DMS79 treated with DMSO at 0.1 percent for 48 hours (cell line): ENCODE data around the gene JAKMIP1.

Experiments
- DNase-seq: peaks from one replicate; lab custom pipeline; 2025; lab: John Stamatoyannopoulos, UW

Gene JAKMIP1

GRCh38 chr4:5992171-5992827 lies 208.1 kb downstream of the JAKMIP1 start:
- DNase-seq = peak; percentile 28

GRCh38 chr4:5991405-5991804 lies 208.9 kb downstream of the JAKMIP1 start:
- no peak for DNase-seq

- no peak for DNase-seq
Measured at GRCh38 chr4:5990446-5991160, 209.7 kb downstream of the JAKMIP1 start.

GRCh38 chr4:5989236-5990225 lies 210.8 kb downstream of the JAKMIP1 start:
- DNase-seq = no peak

- DNase-seq = no peak
Measured at GRCh38 chr4:5988086-5988845, 212.1 kb downstream of the JAKMIP1 start.

- DNase-seq = no peak
Measured at GRCh38 chr4:5984843-5985242, 215.5 kb downstream of the JAKMIP1 start.

GRCh38 chr4:5982156-5982973 lies 218.0 kb downstream of the JAKMIP1 start:
- DNase-seq = no peak

GRCh38 chr4:5980436-5981155 lies 219.8 kb downstream of the JAKMIP1 start:
- DNase-seq = no peak

- peak; percentile 19 for DNase-seq
Measured at GRCh38 chr4:5979981-5980380, 220.4 kb downstream of the JAKMIP1 start.

GRCh38 chr4:5976921-5977320 lies 223.4 kb downstream of the JAKMIP1 start:
- DNase-seq = no peak

- no peak for DNase-seq
Measured at GRCh38 chr4:5976431-5976830, 223.9 kb downstream of the JAKMIP1 start.
